ENCODE data around the gene JAK1.

Gene JAK1

GRCh38 chr1:64996541-64997257 lies 30.4 kb upstream of the JAK1 start:
- ChIA-PET CTCF (no interaction called here), POLR2A (no interaction called here)
- no peak for DNase-seq (ENCODE audit: extremely low spot score)
- TF ChIP-seq, protein P1, sequence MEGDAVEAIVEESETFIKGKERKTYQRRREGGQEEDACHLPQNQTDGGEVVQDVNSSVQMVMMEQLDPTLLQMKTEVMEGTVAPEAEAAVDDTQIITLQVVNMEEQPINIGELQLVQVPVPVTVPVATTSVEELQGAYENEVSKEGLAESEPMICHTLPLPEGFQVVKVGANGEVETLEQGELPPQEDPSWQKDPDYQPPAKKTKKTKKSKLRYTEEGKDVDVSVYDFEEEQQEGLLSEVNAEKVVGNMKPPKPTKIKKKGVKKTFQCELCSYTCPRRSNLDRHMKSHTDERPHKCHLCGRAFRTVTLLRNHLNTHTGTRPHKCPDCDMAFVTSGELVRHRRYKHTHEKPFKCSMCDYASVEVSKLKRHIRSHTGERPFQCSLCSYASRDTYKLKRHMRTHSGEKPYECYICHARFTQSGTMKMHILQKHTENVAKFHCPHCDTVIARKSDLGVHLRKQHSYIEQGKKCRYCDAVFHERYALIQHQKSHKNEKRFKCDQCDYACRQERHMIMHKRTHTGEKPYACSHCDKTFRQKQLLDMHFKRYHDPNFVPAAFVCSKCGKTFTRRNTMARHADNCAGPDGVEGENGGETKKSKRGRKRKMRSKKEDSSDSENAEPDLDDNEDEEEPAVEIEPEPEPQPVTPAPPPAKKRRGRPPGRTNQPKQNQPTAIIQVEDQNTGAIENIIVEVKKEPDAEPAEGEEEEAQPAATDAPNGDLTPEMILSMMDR (IDR thresholded peaks at IDR 0.05; ENCODE audit: control extremely low read depth, extremely low read depth, low read depth, missing control alignments) = no peak

GRCh38 chr1:64995316-64995715 lies 29.0 kb upstream of the JAK1 start:
- POLR2A ChIA-PET = no interaction called here
- CTCF ChIA-PET = no interaction called here
- no peak for DNase-seq (ENCODE audit: extremely low spot score)

GRCh38 chr1:64986903-64987871 lies 20.8 kb upstream of the JAK1 start:
- peak; percentile 65 for DNase-seq (ENCODE audit: extremely low spot score)
- TF ChIP-seq, protein P1 (IDR thresholded peaks at IDR 0.05; ENCODE audit: control extremely low read depth, extremely low read depth, low read depth, missing control alignments) = no peak
- CTCF ChIA-PET = no interaction called here
- POLR2A ChIA-PET = no interaction called here

More at GRCh38 chr1:64995316-64995715, 29.0 kb upstream of the JAK1 start:
- TF ChIP-seq, protein P1 (IDR thresholded peaks at IDR 0.05; ENCODE audit: control extremely low read depth, extremely low read depth, low read depth, missing control alignments) = no peak

GRCh38 chr1:64984737-64985136 lies 18.4 kb upstream of the JAK1 start:
- no peak for DNase-seq (ENCODE audit: extremely low spot score)
- TF ChIP-seq, protein P1 (IDR thresholded peaks at IDR 0.05; ENCODE audit: control extremely low read depth, extremely low read depth, low read depth, missing control alignments) = no peak
- ChIA-PET CTCF (interaction anchor here (1.6 kb wide), 1 partner anchor 24 kb away, joined by 5 read pairs; no protein-coding TSS in a partner anchor), POLR2A (no interaction called here)

DNA sequence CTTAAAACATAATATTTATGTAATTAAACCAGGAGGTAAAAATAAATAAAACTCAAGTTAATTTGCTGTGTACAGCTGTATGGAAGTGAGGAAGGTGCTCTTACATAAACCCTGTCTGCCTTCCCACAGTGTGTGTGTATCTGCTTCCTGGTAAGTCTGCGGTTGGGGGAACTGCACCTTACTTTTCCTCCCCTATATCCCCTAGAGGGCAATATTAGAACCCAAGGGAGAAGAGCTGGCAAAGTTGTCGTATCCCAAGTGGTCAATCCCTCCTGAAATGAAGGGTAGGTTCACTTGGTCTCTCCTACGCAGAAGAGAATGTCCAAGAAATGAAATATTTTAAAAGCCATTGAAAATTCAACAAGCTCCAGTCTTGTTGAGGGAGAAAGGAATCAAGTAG lies 17.8 kb upstream of the JAK1 start:
- TF ChIP-seq, protein P1 (IDR thresholded peaks at IDR 0.05; ENCODE audit: control extremely low read depth, extremely low read depth, low read depth, missing control alignments) = no peak
- ChIA-PET POLR2A (no interaction called here), CTCF (interaction anchor here (1.6 kb wide), 1 partner anchor 23 kb away, joined by 5 read pairs; no protein-coding TSS in a partner anchor)
- no peak for DNase-seq (ENCODE audit: extremely low spot score)

- TF ChIP-seq, protein P1 (IDR thresholded peaks at IDR 0.05; ENCODE audit: control extremely low read depth, extremely low read depth, low read depth, missing control alignments) = no peak
- ChIA-PET CTCF (no interaction called here), POLR2A (no interaction called here)
- no peak for DNase-seq (ENCODE audit: extremely low spot score)
Measured at GRCh38 chr1:64983110-64983509, 16.8 kb upstream of the JAK1 start.
